PC-9 (cell line): ENCODE data around the gene CCDC69. TPM values are rescaled to one million over a fixed set of nuclear protein-coding genes. Genes with fewer than 3 reads are reported as not detected.

Experiments
- BruUV-seq: library from RNA; stranded (reverse); fragments of 400-500 nt; replicated peaks from 2 replicates; lab custom pipeline; 2021; lab: Mats Ljungman, UMichigan
- CTCF ChIA-PET: fragments of 300-600 bp; sonication (Branson Sonifier 250); formaldehyde crosslinking; loops from one replicate; lab custom pipeline; 2022; ENCODE audit warnings: antibody characterized with exemption; lab: Charles Lee
- POLR2A ChIA-PET: fragments of 300-600 bp; sonication (Branson Sonifier 250); formaldehyde crosslinking; loops from one replicate; lab custom pipeline; 2022; ENCODE audit warnings: antibody characterized with exemption; ENCODE audit not compliant: unreplicated experiment; lab: Charles Lee
- DNase-seq, 2 experiments: peaks; one replicate each; pipeline versions ENCODE4 v3.0.0 to v3.0.0-alpha.2; 2015 to 2022; ENCODE audit warnings: mixed read lengths in 1 of 2
- H2AFZ ChIP-seq: fragments of 200-600 bp; sonication (generic); 2 replicates; pipeline ENCODE4 v1.8.1; 2017; ENCODE audit warnings: antibody characterized with exemption
- H3F3A ChIP-seq: fragments of 200-600 bp; sonication (generic); 2 replicates; pipeline ENCODE4 v1.8.1; 2017; ENCODE audit warnings: antibody characterized with exemption, mild to moderate bottlenecking, low read depth; ENCODE audit not compliant: insufficient read depth
- H3K27ac ChIP-seq: fragments of 200-600 bp; sonication (generic); 2 replicates; pipeline ENCODE4 v1.6.1; 2016; ENCODE audit warnings: mixed run types
- H3K27me3 ChIP-seq: fragments of 200-600 bp; sonication (generic); 2 replicates; pipeline ENCODE4 v1.6.1; 2016; ENCODE audit warnings: low read depth, mixed run types; ENCODE audit not compliant: insufficient read depth
- H3K36me3 ChIP-seq: fragments of 200-600 bp; sonication (generic); 2 replicates; pipeline ENCODE4 v1.6.1; 2016; ENCODE audit warnings: low read depth, mixed run types
- H3K4me1 ChIP-seq: fragments of 200-600 bp; sonication (generic); replicated peaks from 2 replicates; pipeline ENCODE4 v1.6.1; 2016; ENCODE audit warnings: mixed run types; ENCODE audit not compliant: insufficient read depth
- H3K4me2 ChIP-seq: fragments of 200-600 bp; sonication (generic); 2 replicates; pipeline ENCODE4 v1.6.1; 2017; ENCODE audit warnings: mixed run types
- H3K4me3 ChIP-seq: fragments of 200-600 bp; sonication (generic); 2 replicates; pipeline ENCODE4 v1.6.1; 2016; ENCODE audit warnings: mixed run types
- H3K79me2 ChIP-seq: fragments of 200-600 bp; sonication (generic); 2 replicates; pipeline ENCODE4 v1.6.1; 2017; ENCODE audit warnings: low read depth, mixed run types
- H3K9me2 ChIP-seq: fragments of 200-600 bp; sonication (generic); 2 replicates; pipeline ENCODE4 v1.8.1; 2017; ENCODE audit warnings: mild to moderate bottlenecking; ENCODE audit not compliant: insufficient read depth
- H3K9me3 ChIP-seq: fragments of 200-600 bp; sonication (generic); 2 replicates; pipeline ENCODE4 v1.8.1; 2016; ENCODE audit warnings: low read depth; ENCODE audit not compliant: insufficient read depth
- H4K20me1 ChIP-seq: fragments of 200-600 bp; sonication (generic); 2 replicates; pipeline ENCODE4 v1.8.1; 2017; ENCODE audit not compliant: insufficient read depth
- CTCF ChIP-seq: fragments of 200-600 bp; sonication (generic); conservative IDR thresholded peaks from 2 replicates; pipeline ENCODE4 v1.6.1; 2017; ENCODE audit warnings: mixed run types, antibody characterized with exemption, mild to moderate bottlenecking, moderate library complexity
- EZH2 ChIP-seq: fragments of 200-600 bp; sonication (generic); IDR thresholded peaks from 2 replicates; pipeline ENCODE4 v1.8.0; 2017; ENCODE audit warnings: antibody characterized with exemption, low read depth
- intact Hi-C: fragments of 100-400 bp; cut with micrococcal nuclease; formaldehyde crosslinking; loops from one replicate; pipeline ENCODE4 v1.10.0; 2022; ENCODE audit not compliant: unreplicated experiment
- total RNA-seq: library from RNA; stranded (reverse); gene quantifications from 2 replicates; pipeline ENCODE4 v1.2.3, GENCODE V29; 2021

The CCDC69 gene
- total RNA-seq, 1 experiment from 2014 or later: 0.50 TPM

GRCh38 chr5:151148583-151148982 lies 75.3 kb downstream of the CCDC69 start:
- Histone ChIP-seq H3K4me1 (no peaks in the 10 kb centered on the region), H3K36me3 (no peaks in the 10 kb centered on the region), H3K4me2 (no peak overlapping the region), H3K79me2 (no peaks in the 10 kb centered on the region), H3K27ac (no peak overlapping the region), H4K20me1 (no peaks in the 10 kb centered on the region), H3K9me2 (no peaks in the 10 kb centered on the region), H2AFZ (no peak overlapping the region), H3K4me3 (no peak overlapping the region), H3K27me3 (no peaks in the 10 kb centered on the region), H3K9me3 (no peaks in the 10 kb centered on the region), H3F3A (no peaks in the 10 kb centered on the region)
- ChIA-PET CTCF (no interaction called here), POLR2A (no interaction called here)
- intact Hi-C loops: no loop called here
- no TSS peak for BruUV-seq
- no peak for DNase-seq
- TF ChIP-seq CTCF (no peak), EZH2 (no peak)

GRCh38 chr5:151147033-151147432 lies 76.9 kb downstream of the CCDC69 start:
- H4K20me1 ChIP-seq: no peaks in the 10 kb centered on the region
- H3K27ac ChIP-seq: no peak overlapping the region
- no peaks in the 10 kb centered on the region for H3K9me2 ChIP-seq
- CTCF ChIA-PET: no interaction called here
- no peak for TF ChIP-seq EZH2
- no peak for TF ChIP-seq CTCF
- H3F3A ChIP-seq: no peaks in the 10 kb centered on the region
- BruUV-seq: no TSS peak
- H3K36me3 ChIP-seq: no peaks in the 10 kb centered on the region
- no peak overlapping the region for H3K4me3 ChIP-seq
- POLR2A ChIA-PET: no interaction called here
- H3K27me3 ChIP-seq: no peaks in the 10 kb centered on the region
- H3K79me2 ChIP-seq: no peaks in the 10 kb centered on the region
- H3K9me3 ChIP-seq: no peaks in the 10 kb centered on the region
- intact Hi-C loops: no loop called here
- DNase-seq: no peak
- no peaks in the 10 kb centered on the region for H3K4me1 ChIP-seq
- no peak overlapping the region for H2AFZ ChIP-seq
- no peak overlapping the region for H3K4me2 ChIP-seq

GRCh38 chr5:151146061-151146460 lies 77.8 kb downstream of the CCDC69 start:
- Histone ChIP-seq H3K79me2 (no peaks in the 10 kb centered on the region), H4K20me1 (no peaks in the 10 kb centered on the region), H2AFZ (no peak overlapping the region), H3K4me3 (no peak overlapping the region), H3K36me3 (no peaks in the 10 kb centered on the region), H3K4me2 (no peak overlapping the region), H3K27me3 (no peaks in the 10 kb centered on the region), H3K4me1 (no peaks in the 10 kb centered on the region), H3F3A (no peaks in the 10 kb centered on the region), H3K27ac (no peak overlapping the region), H3K9me2 (no peaks in the 10 kb centered on the region), H3K9me3 (no peaks in the 10 kb centered on the region)
- ChIA-PET CTCF (no interaction called here), POLR2A (no interaction called here)
- DNase-seq: no peak
- intact Hi-C loops: no loop called here
- BruUV-seq: no TSS peak
- TF ChIP-seq EZH2 (no peak), CTCF (no peak)
